ENCODE results near the gene BZW2. TPM values are rescaled to one million over a fixed set of nuclear protein-coding genes. Genes with fewer than 3 reads are reported as not detected.

Gene BZW2
- total RNA-seq, 1 donor from 2014 or later = 84.9 TPM

DNA sequence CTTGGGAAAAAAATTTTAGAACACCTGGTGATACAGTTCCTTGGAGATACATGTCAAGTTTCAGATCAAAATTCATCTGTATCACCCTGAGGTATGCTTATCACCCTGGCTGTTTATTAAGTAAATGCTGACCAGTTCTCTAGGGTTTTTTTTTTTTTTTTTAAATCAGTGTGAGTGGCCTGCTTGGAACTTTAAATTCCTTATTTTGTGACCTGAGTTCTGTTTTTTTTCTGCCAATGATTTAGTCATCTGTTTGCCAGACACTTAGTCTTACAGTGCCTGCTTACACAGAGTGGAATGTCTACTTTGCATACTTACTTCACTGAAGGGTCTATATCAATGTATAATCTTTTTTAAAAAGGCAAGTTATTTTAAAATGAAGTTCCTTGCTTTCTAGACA, 109.4 kb downstream of the BZW2 start:
- FAIRE-seq (no peak), DNase-seq (ENCODE audit: low read depth) (peak; percentile 44)
- peak overlapping the region; percentile 82 for H3K9ac ChIP-seq (ENCODE audit: low read length)
- Mint-ChIP-seq H3K27me3 (ENCODE audit: low read depth, unreplicated experiment) (no peaks in the 10 kb centered on the region), H3K4me3 (ENCODE audit: unreplicated experiment) (peak overlapping the region; percentile 89), H3K9me3 (ENCODE audit: unreplicated experiment) (no peaks in the 10 kb centered on the region), H3K4me1 (ENCODE audit: low read depth, unreplicated experiment) (peaks cover 19% of the 10 kb centered on the region), H3K27ac (ENCODE audit: unreplicated experiment) (peak overlapping the region; percentile 41), H3K36me3 (ENCODE audit: low read depth, unreplicated experiment) (peaks cover 4% of the 10 kb centered on the region)
- H3K36me3 ChIP-seq (ENCODE audit: insufficient read depth, low read length) = no peaks in the 10 kb centered on the region
- H3K27ac ChIP-seq (ENCODE audit: low read depth, low read length) = no peak overlapping the region
- H3K9me3 ChIP-seq (ENCODE audit: insufficient read depth, low read depth, low read length) = no peaks in the 10 kb centered on the region
- no peak overlapping the region for H2AFZ ChIP-seq (ENCODE audit: low read depth, low read length)
- peak overlapping the region; percentile 87 for H3K4me2 ChIP-seq (ENCODE audit: low read length)
- TF ChIP-seq, protein P1, sequence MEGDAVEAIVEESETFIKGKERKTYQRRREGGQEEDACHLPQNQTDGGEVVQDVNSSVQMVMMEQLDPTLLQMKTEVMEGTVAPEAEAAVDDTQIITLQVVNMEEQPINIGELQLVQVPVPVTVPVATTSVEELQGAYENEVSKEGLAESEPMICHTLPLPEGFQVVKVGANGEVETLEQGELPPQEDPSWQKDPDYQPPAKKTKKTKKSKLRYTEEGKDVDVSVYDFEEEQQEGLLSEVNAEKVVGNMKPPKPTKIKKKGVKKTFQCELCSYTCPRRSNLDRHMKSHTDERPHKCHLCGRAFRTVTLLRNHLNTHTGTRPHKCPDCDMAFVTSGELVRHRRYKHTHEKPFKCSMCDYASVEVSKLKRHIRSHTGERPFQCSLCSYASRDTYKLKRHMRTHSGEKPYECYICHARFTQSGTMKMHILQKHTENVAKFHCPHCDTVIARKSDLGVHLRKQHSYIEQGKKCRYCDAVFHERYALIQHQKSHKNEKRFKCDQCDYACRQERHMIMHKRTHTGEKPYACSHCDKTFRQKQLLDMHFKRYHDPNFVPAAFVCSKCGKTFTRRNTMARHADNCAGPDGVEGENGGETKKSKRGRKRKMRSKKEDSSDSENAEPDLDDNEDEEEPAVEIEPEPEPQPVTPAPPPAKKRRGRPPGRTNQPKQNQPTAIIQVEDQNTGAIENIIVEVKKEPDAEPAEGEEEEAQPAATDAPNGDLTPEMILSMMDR (IDR thresholded peaks at IDR 0.05; ENCODE audit: insufficient read depth, low read depth, low read length) = no peak
- TF ChIP-seq EZH2 (IDR thresholded peaks at IDR 0.05; ENCODE audit: insufficient read depth, low read length) = no peak
- H3K4me3 ChIP-seq (ENCODE audit: insufficient read depth, low read depth, low read length) = peak overlapping the region; percentile 72
- peaks cover 8% of the 10 kb centered on the region for H3K4me1 ChIP-seq (ENCODE audit: insufficient read depth, low read length)
- peaks cover 12% of the 10 kb centered on the region for H4K20me1 ChIP-seq (ENCODE audit: insufficient read depth, low read length)
- H3K27me3 ChIP-seq (ENCODE audit: insufficient read depth, low read length) = no peaks in the 10 kb centered on the region
- H3K79me2 ChIP-seq (ENCODE audit: insufficient read depth, low read length) = peaks cover 54% of the 10 kb centered on the region

Other genes starting within 250 kb of the BZW2 start
- 3.6 and 3.9 TPM in 2 replicates for gene CRPPA, start 224.6 kb upstream of the BZW2 start, total RNA-seq
- 0.14 and 0.23 TPM in 2 replicates for gene SOSTDC1, start 180.4 kb upstream of the BZW2 start, total RNA-seq
- gene LRRC72, start 119.4 kb upstream of the BZW2 start, total RNA-seq = not detected in 2 replicates
- 21.9 and 25.0 TPM in 2 replicates for gene ANKMY2, start 427 bp upstream of the BZW2 start, total RNA-seq
- 56.0 and 57.0 TPM in 2 replicates for gene TSPAN13, start 107.6 kb downstream of the BZW2 start, total RNA-seq
- gene AGR2, start 158.8 kb downstream of the BZW2 start, total RNA-seq = not detected in 2 replicates
- not detected in 2 replicates for gene AGR3, start 235.8 kb downstream of the BZW2 start, total RNA-seq